ENCODE measurements around the gene NADK2. TPM values are rescaled to one million over a fixed set of nuclear protein-coding genes. Genes with fewer than 3 reads are reported as not detected.

Gene NADK2
- total and polyA plus RNA-seq, 12 donors: 9.8 to 53.5 (median 37.7) TPM

DNA sequence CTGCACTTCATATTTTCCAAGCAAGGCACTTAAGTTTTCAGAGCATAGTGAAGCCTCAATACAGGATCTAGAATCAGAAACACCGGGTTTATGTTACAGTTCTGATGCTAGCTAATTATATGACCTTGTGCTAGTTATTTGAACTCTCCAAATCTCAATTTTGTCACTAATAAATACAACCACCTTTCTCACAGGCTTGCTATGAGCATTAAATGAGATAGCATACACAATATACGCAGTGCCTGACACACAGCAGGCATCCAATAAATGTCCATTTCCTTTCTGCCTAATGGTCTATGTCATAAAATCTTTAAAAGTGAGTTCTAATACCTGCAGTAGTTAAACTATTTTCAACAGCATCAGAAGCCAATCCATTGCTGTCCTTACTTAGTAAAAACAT, 32.9 kb downstream of the NADK2 start:
- Histone ChIP-seq H3K9me3 (no peaks in the 10 kb centered on the region), H3K4me3 (no peak overlapping the region), H3K4me1 (peaks cover 0 to 2% (median 0%) of the 10 kb centered on the region in 9 donors), H3K27ac (no peak overlapping the region), H3K27me3 (no peaks in the 10 kb centered on the region), H3K36me3 (peaks cover 0 to 93% (median 5%) of the 10 kb centered on the region in 9 donors)
- ATAC-seq: no peak
- TF ChIP-seq, protein P1, sequence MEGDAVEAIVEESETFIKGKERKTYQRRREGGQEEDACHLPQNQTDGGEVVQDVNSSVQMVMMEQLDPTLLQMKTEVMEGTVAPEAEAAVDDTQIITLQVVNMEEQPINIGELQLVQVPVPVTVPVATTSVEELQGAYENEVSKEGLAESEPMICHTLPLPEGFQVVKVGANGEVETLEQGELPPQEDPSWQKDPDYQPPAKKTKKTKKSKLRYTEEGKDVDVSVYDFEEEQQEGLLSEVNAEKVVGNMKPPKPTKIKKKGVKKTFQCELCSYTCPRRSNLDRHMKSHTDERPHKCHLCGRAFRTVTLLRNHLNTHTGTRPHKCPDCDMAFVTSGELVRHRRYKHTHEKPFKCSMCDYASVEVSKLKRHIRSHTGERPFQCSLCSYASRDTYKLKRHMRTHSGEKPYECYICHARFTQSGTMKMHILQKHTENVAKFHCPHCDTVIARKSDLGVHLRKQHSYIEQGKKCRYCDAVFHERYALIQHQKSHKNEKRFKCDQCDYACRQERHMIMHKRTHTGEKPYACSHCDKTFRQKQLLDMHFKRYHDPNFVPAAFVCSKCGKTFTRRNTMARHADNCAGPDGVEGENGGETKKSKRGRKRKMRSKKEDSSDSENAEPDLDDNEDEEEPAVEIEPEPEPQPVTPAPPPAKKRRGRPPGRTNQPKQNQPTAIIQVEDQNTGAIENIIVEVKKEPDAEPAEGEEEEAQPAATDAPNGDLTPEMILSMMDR (IDR thresholded peaks at IDR 0.05): no peak
- no peak for DNase-seq
- intact Hi-C loops (cut with DNase I): no loop called here
- 96 to 98% methylated on average over 2 of the region's 2 CpGs for WGBS, 2 donors

DNA sequence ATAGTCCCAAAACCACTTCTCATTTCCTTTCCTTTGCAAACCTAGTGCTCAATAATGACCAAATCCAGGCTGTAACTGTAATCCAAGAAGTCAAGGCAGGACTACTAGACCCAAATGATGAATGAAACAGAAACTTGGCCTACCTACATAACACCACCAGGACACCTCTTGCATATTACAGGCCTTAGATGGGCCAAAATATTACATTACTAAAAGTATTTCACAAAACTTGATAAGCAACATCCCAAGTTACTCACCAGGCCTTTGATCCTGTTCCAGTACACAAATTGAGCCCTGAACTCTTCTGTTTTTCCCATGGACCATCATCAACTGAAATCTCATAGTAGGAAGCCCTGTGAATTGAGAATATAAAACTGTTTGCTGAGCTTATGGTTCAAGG, 34.8 kb downstream of the NADK2 start:
- DNase-seq: no peak
- Histone ChIP-seq H3K27me3 (no peaks in the 10 kb centered on the region), H3K36me3 (peaks cover 0 to 87% (median 5%) of the 10 kb centered on the region in 9 donors), H3K4me3 (no peak overlapping the region), H3K4me1 (peaks cover 0 to 17% (median 10%) of the 10 kb centered on the region in 9 donors), H3K27ac (no peak overlapping the region), H3K9me3 (no peaks in the 10 kb centered on the region)
- intact Hi-C loops (cut with DNase I): no loop called here
- no peak for ATAC-seq
- TF ChIP-seq, protein P1 (IDR thresholded peaks at IDR 0.05): no peak

DNA sequence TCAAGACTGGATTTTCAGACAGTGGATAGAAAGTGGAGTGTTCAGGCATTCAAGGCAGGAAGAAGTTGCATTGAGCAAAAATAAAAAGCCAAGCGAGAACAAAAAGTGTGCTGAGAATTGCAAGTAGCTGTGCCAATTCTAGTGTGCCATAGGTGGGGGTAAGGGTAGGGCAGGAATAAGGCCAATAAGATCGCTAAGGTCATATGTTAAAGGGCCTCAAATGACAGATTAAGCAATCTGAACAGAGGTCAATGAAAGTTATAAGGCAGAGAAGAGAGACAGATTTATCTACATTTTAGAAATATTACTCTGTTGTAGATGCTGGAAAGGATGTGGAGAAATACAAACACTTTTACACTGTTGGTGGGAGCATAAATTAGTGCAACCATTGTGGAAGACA, 36.4 kb downstream of the NADK2 start:
- Histone ChIP-seq H3K9me3 (no peaks in the 10 kb centered on the region), H3K36me3 (peaks cover 0 to 83% (median 4%) of the 10 kb centered on the region in 9 donors), H3K4me3 (no peak overlapping the region), H3K4me1 (peaks cover 0 to 17% (median 10%) of the 10 kb centered on the region in 9 donors), H3K27ac (no peak overlapping the region), H3K27me3 (no peaks in the 10 kb centered on the region)
- intact Hi-C loops (cut with DNase I): no loop called here
- no peak for ATAC-seq
- no peak for DNase-seq
- TF ChIP-seq, protein P1 (IDR thresholded peaks at IDR 0.05): no peak
- 92 to 96% methylated on average over 2 of the region's 2 CpGs for WGBS, 2 donors

DNA sequence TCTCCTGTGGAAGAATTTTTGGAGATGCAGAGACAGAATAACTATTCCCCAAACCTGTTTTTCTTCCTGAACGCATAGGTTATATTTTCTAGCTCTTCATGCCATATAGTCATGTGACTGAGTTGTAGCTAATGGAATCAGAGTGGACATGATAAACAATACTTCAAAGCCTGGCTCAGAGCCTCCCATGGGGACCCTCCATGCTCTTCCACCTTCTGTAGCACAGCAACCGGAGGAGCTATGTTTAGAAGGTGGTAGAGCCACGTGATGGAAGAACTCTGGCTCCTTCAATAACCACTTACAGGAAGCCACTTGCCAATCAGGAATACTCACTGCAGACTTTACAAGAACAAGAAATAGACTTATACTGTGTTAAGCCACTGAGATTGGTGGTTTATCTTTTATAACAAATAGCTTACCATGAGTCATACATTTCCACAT, 39.2 kb downstream of the NADK2 start:
- DNase-seq: no peak
- H3K9me3 ChIP-seq: no peaks in the 10 kb centered on the region
- WGBS, 2 donors: 31 to 39% methylated on average over 3 of the region's 3 CpGs
- intact Hi-C loops (cut with DNase I): no loop called here
- H3K27ac ChIP-seq: peak overlapping the region in 5 of 10 donors; percentile 2 to 26 (median 7)
- H3K27me3 ChIP-seq: no peaks in the 10 kb centered on the region
- H3K36me3 ChIP-seq: peaks cover 0 to 88% (median 12%) of the 10 kb centered on the region in 9 donors
- ATAC-seq: peak in 6 of 8 donors; percentile 52 to 97 (median 86)
- peaks cover 0 to 17% (median 10%) of the 10 kb centered on the region in 9 donors for H3K4me1 ChIP-seq
- TF ChIP-seq, protein P1 (IDR thresholded peaks at IDR 0.05): no peak
- no peak overlapping the region for H3K4me3 ChIP-seq

All from heart right ventricle (tissue), 16 donors.